ENCODE results near the gene EPHB3. TPM values are rescaled to one million over a fixed set of nuclear protein-coding genes. Genes with fewer than 3 reads are reported as not detected.

The EPHB3 gene
- total and polyA plus RNA-seq, 2 of the 4 experiments (the other 2 are of a cell fraction) = 0.72 to 2.9 TPM

GRCh38 chr3:184574515-184575417 is 13.2 kb downstream of the EPHB3 start:
- POLR2A ChIA-PET (ENCODE audit: unreplicated experiment) = no interaction called here
- dilution Hi-C loops (cut with HindIII; ENCODE audit: low sequenced_read_pairs, unreplicated experiment) = no loop called here
- no peak for DNase-seq
- H4K8ac ChIP-seq (ENCODE audit: low read depth in 2 of 2, low read length in 2 of 2) = no peak overlapping the region
- CTCF ChIA-PET = interaction anchor here (1.1 kb wide), 1 partner anchor 13 kb away, joined by 3 read pairs; the partner anchor contains the start of gene EPHB3
- WGBS, 2 experiments (ENCODE audit: extremely low coverage in 2 of 2, insufficient read length in 1 of 2) = no CpG with 5 or more reads among the region's 15 CpGs
- 0 out of 2 replicates have a peak, but pooled peaks cover 4% of the 10 kb centered on the region for H3K9me1 ChIP-seq (ENCODE audit: insufficient read depth, low read length)
- no peaks in the 10 kb centered on the region for H3K27me3 ChIP-seq (ENCODE audit: control insufficient read depth, insufficient read depth, low read length)
- no peaks in the 10 kb centered on the region for H4K20me1 ChIP-seq (ENCODE audit: insufficient read depth, low read length)
- H3K9me3 ChIP-seq (ENCODE audit: control insufficient read depth, insufficient read depth, low read length) = no peaks in the 10 kb centered on the region
- H2AFZ ChIP-seq (replicated peaks; ENCODE audit: low read length, poor library complexity) = no peak overlapping the region
- no peak overlapping the region for H3K23ac ChIP-seq (ENCODE audit: low read depth, low read length)
- peaks cover 8% of the 10 kb centered on the region; the same call in 1 of the 2 replicates for H3K4me1 ChIP-seq (ENCODE audit: control insufficient read depth, insufficient read depth, low read length)
- no TSS peak for BruUV-seq (replicated peaks)
- H2AK9ac ChIP-seq (replicated peaks; ENCODE audit: low read depth, low read length, poor library complexity) = peak overlapping the region; percentile 28
- no peak overlapping the region for H3K4me2 ChIP-seq (ENCODE audit: low read depth, low read length)
- H4K91ac ChIP-seq (ENCODE audit: insufficient read depth, low read depth, low read length) = no peak overlapping the region
- in situ Hi-C loops (cut with MboI; ENCODE audit: low sequenced_read_pairs) = no loop called here
- no peak overlapping the region for H3K18ac ChIP-seq (ENCODE audit: low read depth, low read length)
- H3K27ac ChIP-seq (ENCODE audit: insufficient read depth, low read length) = no peak overlapping the region
- no peak overlapping the region for H2BK5ac ChIP-seq (ENCODE audit: low read depth, low read length, poor library complexity, severe bottlenecking)
- no peak overlapping the region for H3K56ac ChIP-seq (ENCODE audit: extremely low read depth, insufficient read depth, low read length)
- no peak overlapping the region for H3K9ac ChIP-seq (ENCODE audit: low read depth, low read length)
- H2BK20ac ChIP-seq (ENCODE audit: low read depth, low read length) = no peak overlapping the region
- peaks cover 62% of the 10 kb centered on the region; the same call in 1 of the 2 replicates for H3K36me3 ChIP-seq (ENCODE audit: control insufficient read depth, insufficient read depth, low read length)
- intact Hi-C loops (cut with micrococcal nuclease) = no loop called here
- H3K79me1 ChIP-seq (ENCODE audit: low read depth in 1 of 2, low read length in 2 of 2) = peaks cover 0 to 7% of the 10 kb centered on the region in 2 experiments; a peak in 2 of 4 replicates
- no peak overlapping the region for H2BK15ac ChIP-seq (ENCODE audit: low read depth, low read length)
- no peak overlapping the region for H3K4me3 ChIP-seq (ENCODE audit: insufficient read depth, low read depth, low read length)
- ATAC-seq (ENCODE audit: low read depth) = no peak
- no peak overlapping the region for H2BK120ac ChIP-seq (ENCODE audit: low read depth, low read length)
- no peak overlapping the region for H3K4ac ChIP-seq (ENCODE audit: low read depth, low read length)
- no peak overlapping the region for H2AK5ac ChIP-seq (ENCODE audit: low read depth, low read length)
- 0 out of 2 replicates have a peak overlapping the region, but pooled peaks have one; percentile 2 for H3K14ac ChIP-seq (replicated peaks; ENCODE audit: low read depth, low read length)
- no peak overlapping the region for H4K5ac ChIP-seq (ENCODE audit: low read depth, low read length)
- TF ChIP-seq NFE2L2 (IDR thresholded peaks at IDR 0.05; ENCODE audit: low read depth, low read length) = no peak
- no peak for TF ChIP-seq RCOR1 (IDR thresholded peaks at IDR 0.05; ENCODE audit: insufficient replicate concordance, low read length)
- no peak for TF ChIP-seq SMC3 (IDR thresholded peaks at IDR 0.05; ENCODE audit: low read depth, low read length)
- TF ChIP-seq, protein P1, sequence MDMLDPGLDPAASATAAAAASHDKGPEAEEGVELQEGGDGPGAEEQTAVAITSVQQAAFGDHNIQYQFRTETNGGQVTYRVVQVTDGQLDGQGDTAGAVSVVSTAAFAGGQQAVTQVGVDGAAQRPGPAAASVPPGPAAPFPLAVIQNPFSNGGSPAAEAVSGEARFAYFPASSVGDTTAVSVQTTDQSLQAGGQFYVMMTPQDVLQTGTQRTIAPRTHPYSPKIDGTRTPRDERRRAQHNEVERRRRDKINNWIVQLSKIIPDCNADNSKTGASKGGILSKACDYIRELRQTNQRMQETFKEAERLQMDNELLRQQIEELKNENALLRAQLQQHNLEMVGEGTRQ (IDR thresholded peaks at IDR 0.05; ENCODE audit: low read depth, low read length) = no peak
- TF ChIP-seq MAZ (IDR thresholded peaks at IDR 0.05; ENCODE audit: borderline replicate concordance, low read depth, low read length) = no peak
- no peak for TF ChIP-seq MXI1 (IDR thresholded peaks at IDR 0.05; ENCODE audit: borderline replicate concordance, low read depth, low read length)
- no peak for TF ChIP-seq POLR2A (IDR thresholded peaks at IDR 0.05; ENCODE audit: low read depth, low read length)
- TF ChIP-seq RFX5 (IDR thresholded peaks at IDR 0.05; ENCODE audit: low read depth, low read length) = no peak
- TF ChIP-seq MAFK (IDR thresholded peaks at IDR 0.05; ENCODE audit: low read depth, low read length) = no peak
- no peak for TF ChIP-seq BHLHE40 (IDR thresholded peaks at IDR 0.05; ENCODE audit: low read depth, low read length)
- TF ChIP-seq CTCF (conservative IDR thresholded peaks at IDR 0.05; ENCODE audit: low read depth, low read length) = no peak
- TF ChIP-seq ELK1 (IDR thresholded peaks at IDR 0.05; ENCODE audit: borderline replicate concordance, low read depth, low read length) = no peak
- TF ChIP-seq CEBPB (IDR thresholded peaks at IDR 0.05; ENCODE audit: low read depth, low read length) = no peak
- TF ChIP-seq CHD1 (IDR thresholded peaks at IDR 0.05; ENCODE audit: low read depth, low read length) = no peak
